T-helper 17 cell (primary cell): ENCODE data around the gene TRAF3IP3. TPM values are rescaled to one million over a fixed set of nuclear protein-coding genes. Genes with fewer than 3 reads are reported as not detected.
"Not testable (repeated sequence)": the region's sequence is repeated elsewhere in the genome, so short reads cannot be mapped to it uniquely, and the experiment has no call there.

ENCODE experiments used
- ATAC-seq: fragments of 150-1000 bp; cut with Tn5 transposase; 2 replicates; pipeline ENCODE4 v1.10.0; 2021; ENCODE audit warnings: mild to moderate bottlenecking, moderate library complexity
- DNase-seq, 3 donors: peaks; one replicate each; pipeline versions ENCODE4 v3.0.0 to v3.0.0-alpha.2; 2020 to 2021
- H3K9me3 ChIP-seq: one replicate; pipeline ENCODE4 v1.7.0; 2013; ENCODE audit warnings: low read length, mild to moderate bottlenecking; ENCODE audit not compliant: control insufficient read depth, poor library complexity, severe bottlenecking
- H3K27ac Mint-ChIP-seq: one replicate; pipeline ENCODE4 v1.8.0; 2022; ENCODE audit warnings: mild to moderate bottlenecking, moderate library complexity, mixed read lengths
- H3K27me3 Mint-ChIP-seq: one replicate; pipeline ENCODE4 v1.8.0; 2022; ENCODE audit warnings: mixed read lengths
- H3K36me3 Mint-ChIP-seq: one replicate; pipeline ENCODE4 v1.8.0; 2022; ENCODE audit warnings: low read depth, mixed read lengths
- H3K4me1 Mint-ChIP-seq: one replicate; pipeline ENCODE4 v1.8.0; 2022; ENCODE audit warnings: mild to moderate bottlenecking, mixed read lengths
- H3K4me3 Mint-ChIP-seq: one replicate; pipeline ENCODE4 v1.8.0; 2022; ENCODE audit warnings: mild to moderate bottlenecking, moderate library complexity, mixed read lengths
- total RNA-seq, 4 donors: library from RNA in 2 of 4; stranded (reverse) in 2 of 4; gene quantifications; one replicate each; pipeline ENCODE4 v1.2.3 and lab custom pipeline; 2022 to 2026

Gene TRAF3IP3
- total RNA-seq, 2 donors from 2014 or later, result 286 to 288 TPM

- H3K36me3 Mint-ChIP-seq, result peaks cover 10% of the 10 kb centered on the region
- H3K27ac Mint-ChIP-seq, result no peak overlapping the region
- H3K9me3 ChIP-seq, result no peaks in the 10 kb centered on the region
- DNase-seq, result no peak
- H3K4me3 Mint-ChIP-seq, result no peak overlapping the region
- H3K4me1 Mint-ChIP-seq, result peaks cover 38% of the 10 kb centered on the region
- ATAC-seq, result no peak
- H3K27me3 Mint-ChIP-seq, result no peaks in the 10 kb centered on the region
Observed at GRCh38 chr1:209780268-209780667, 24.4 kb downstream of the TRAF3IP3 start.

- H3K27ac Mint-ChIP-seq, result peak overlapping the region; percentile 95
- peaks cover 34% of the 10 kb centered on the region for H3K4me1 Mint-ChIP-seq
- DNase-seq (no peak), ATAC-seq (no peak)
- peaks cover 10% of the 10 kb centered on the region for H3K27me3 Mint-ChIP-seq
- peak overlapping the region; percentile 22 for H3K4me3 Mint-ChIP-seq
- H3K36me3 Mint-ChIP-seq, result peaks cover 5% of the 10 kb centered on the region
- no peaks in the 10 kb centered on the region for H3K9me3 ChIP-seq
Observed at GRCh38 chr1:209783386-209783785, 27.5 kb downstream of the TRAF3IP3 start.

- peaks cover 3% of the 10 kb centered on the region for H3K36me3 Mint-ChIP-seq
- peak; percentile 99 for ATAC-seq
Observed at GRCh38 chr1:209784265-209785169, 28.7 kb downstream of the TRAF3IP3 start, which contains the start of gene C1orf74. C1orf74 (minus strand) TSS chr1:209784559; CDS start chr1:209783634, 925 bp downstream.

GRCh38 chr1:209785592-209785991 lies 29.7 kb downstream of the TRAF3IP3 start:
- peaks cover 10% of the 10 kb centered on the region for H3K27me3 Mint-ChIP-seq
- H3K27ac Mint-ChIP-seq, result peak overlapping the region; percentile 95
- H3K9me3 ChIP-seq, result no peaks in the 10 kb centered on the region
- H3K4me1 Mint-ChIP-seq, result peaks cover 26% of the 10 kb centered on the region
- ATAC-seq (no peak), DNase-seq (no peak)
- H3K36me3 Mint-ChIP-seq, result peaks cover 2% of the 10 kb centered on the region
- H3K4me3 Mint-ChIP-seq, result no peak overlapping the region

More at GRCh38 chr1:209784265-209785169, 28.7 kb downstream of the TRAF3IP3 start, which contains the start of gene C1orf74:
- Mint-ChIP-seq H3K27ac (peak within 1 kb of the TSS; percentile 95), H3K4me1 (peaks cover 30% of the 10 kb centered on the region), H3K4me3 (peak within 1 kb of the TSS; percentile 87), H3K27me3 (peaks cover 10% of the 10 kb centered on the region)
- peak; percentile 98 to 99 (median 98) for DNase-seq
- H3K9me3 ChIP-seq, result no peaks in the 10 kb centered on the region

- no peak for DNase-seq
- no peak for ATAC-seq
- H3K9me3 ChIP-seq, result no peaks in the 10 kb centered on the region
- Mint-ChIP-seq H3K27me3 (peaks cover 10% of the 10 kb centered on the region), H3K4me3 (no peak overlapping the region), H3K36me3 (peaks cover 2% of the 10 kb centered on the region), H3K4me1 (peaks cover 26% of the 10 kb centered on the region), H3K27ac (peak overlapping the region; percentile 95)
Observed at GRCh38 chr1:209786146-209786545, 30.3 kb downstream of the TRAF3IP3 start.

- DNase-seq (no peak), ATAC-seq (no peak)
- H3K4me1 Mint-ChIP-seq, result peaks cover 22% of the 10 kb centered on the region
- peaks cover 2% of the 10 kb centered on the region for H3K36me3 Mint-ChIP-seq
- peaks cover 19% of the 10 kb centered on the region for H3K27me3 Mint-ChIP-seq
- no peaks in the 10 kb centered on the region for H3K9me3 ChIP-seq
- no peak overlapping the region for H3K27ac Mint-ChIP-seq
- H3K4me3 Mint-ChIP-seq, result no peak overlapping the region
Observed at GRCh38 chr1:209787551-209787950, 31.7 kb downstream of the TRAF3IP3 start.

- Mint-ChIP-seq H3K27me3 (peaks cover 33% of the 10 kb centered on the region), H3K27ac (no peak overlapping the region), H3K4me1 (peaks cover 11% of the 10 kb centered on the region), H3K4me3 (no peak overlapping the region), H3K36me3 (peaks cover 2% of the 10 kb centered on the region)
- no peaks in the 10 kb centered on the region for H3K9me3 ChIP-seq
- ATAC-seq (no peak), DNase-seq (no peak)
Observed at GRCh38 chr1:209789245-209789644, 33.4 kb downstream of the TRAF3IP3 start.

- Mint-ChIP-seq H3K36me3 (peaks cover 4% of the 10 kb centered on the region), H3K27ac (no peak overlapping the region), H3K27me3 (peaks cover 42% of the 10 kb centered on the region), H3K4me1 (no peaks in the 10 kb centered on the region), H3K4me3 (no peak overlapping the region)
- H3K9me3 ChIP-seq, result no peaks in the 10 kb centered on the region
- ATAC-seq, result no peak
- DNase-seq, result no peak
Observed at GRCh38 chr1:209790286-209791193, 34.7 kb downstream of the TRAF3IP3 start.

- no peaks in the 10 kb centered on the region for H3K9me3 ChIP-seq
- Mint-ChIP-seq H3K27me3 (peaks cover 46% of the 10 kb centered on the region), H3K36me3 (peaks cover 4% of the 10 kb centered on the region), H3K4me1 (no peaks in the 10 kb centered on the region), H3K27ac (no peak overlapping the region), H3K4me3 (no peak overlapping the region)
- ATAC-seq (no peak), DNase-seq (no peak)
Observed at GRCh38 chr1:209791920-209792319, 36.1 kb downstream of the TRAF3IP3 start.

- H3K27me3 Mint-ChIP-seq, result peaks cover 49% of the 10 kb centered on the region
- DNase-seq, ATAC-seq, H3K36me3 Mint-ChIP-seq, H3K4me1 Mint-ChIP-seq, H3K9me3 ChIP-seq, H3K27ac Mint-ChIP-seq, H3K4me3 Mint-ChIP-seq: not testable (repeated sequence)
Observed at GRCh38 chr1:209793711-209794110, 37.9 kb downstream of the TRAF3IP3 start.

- no peaks in the 10 kb centered on the region for H3K9me3 ChIP-seq
- no peak for DNase-seq
- no peaks in the 10 kb centered on the region for H3K4me1 Mint-ChIP-seq
- H3K4me3 Mint-ChIP-seq, result no peak overlapping the region
- H3K27me3 Mint-ChIP-seq, result peaks cover 54% of the 10 kb centered on the region
- no peak for ATAC-seq
- no peak overlapping the region for H3K27ac Mint-ChIP-seq
- H3K36me3 Mint-ChIP-seq, result peaks cover 5% of the 10 kb centered on the region
Observed at GRCh38 chr1:209797978-209798639, 42.3 kb downstream of the TRAF3IP3 start.

- Mint-ChIP-seq H3K4me3 (no peak overlapping the region), H3K4me1 (peaks cover 5% of the 10 kb centered on the region), H3K36me3 (peaks cover 2% of the 10 kb centered on the region), H3K27me3 (peaks cover 51% of the 10 kb centered on the region), H3K27ac (no peak overlapping the region)
- no peaks in the 10 kb centered on the region for H3K9me3 ChIP-seq
- ATAC-seq, result no peak
- no peak for DNase-seq
Observed at GRCh38 chr1:209800984-209801834, 45.4 kb downstream of the TRAF3IP3 start.
